Esophagus muscularis mucosa (tissue), 4 donors: ENCODE data around the gene KRT34. TPM values are rescaled to one million over a fixed set of nuclear protein-coding genes. Genes with fewer than 3 reads are reported as not detected.

Experiments used
- DNase-seq: peaks from one replicate; pipeline ENCODE4 v3.0.0-alpha.2; 2017; ENCODE audit errors: extremely low spot score
- H3K27ac ChIP-seq, 4 donors: fragments of 200-600 bp; sonication (generic); replicated peaks in 1 of 4; 1 replicate in 3 of 4; 2 replicates in 1 of 4; pipeline ENCODE4 v1.5.1; 2016 to 2019; ENCODE audit warnings: mild to moderate bottlenecking in 1 of 4
- H3K27me3 ChIP-seq, 4 donors: fragments of 200-600 bp; sonication (generic); one replicate each; pipeline versions ENCODE4 v1.5.1 to v1.6.0; 2016 to 2019
- H3K36me3 ChIP-seq, 4 donors: fragments of 200-600 bp; sonication (generic); one replicate each; pipeline ENCODE4 v1.5.1; 2016 to 2019
- H3K4me1 ChIP-seq, 4 donors: fragments of 200-600 bp; sonication (generic); one replicate each; pipeline ENCODE4 v1.5.1; 2016 to 2019
- H3K4me3 ChIP-seq, 4 donors: fragments of 200-600 bp; sonication (generic); 1 replicate in 2 of 4; 2 replicates in 2 of 4; pipeline ENCODE4 v1.5.1; 2016 to 2019; ENCODE audit warnings: mild to moderate bottlenecking in 4 of 4, moderate library complexity in 1 of 4
- H3K9me3 ChIP-seq, 4 donors: fragments of 200-600 bp; sonication (generic); 1 replicate in 3 of 4; 2 replicates in 1 of 4; pipeline ENCODE4 v1.5.1; 2016 to 2019
- CTCF ChIP-seq, 3 experiments: fragments of 200-600 bp in 2 of 3; fragments of 450-650 bp in 1 of 3; sonication (generic) in 2 of 3; IDR thresholded peaks; one replicate each; pipeline ENCODE4 v1.5.1; 2017 to 2019; ENCODE audit warnings: antibody characterized with exemption in 3 of 3, mild to moderate bottlenecking in 2 of 3, moderate library complexity in 1 of 3
- EP300 ChIP-seq: sonication (generic); formaldehyde crosslinking; IDR thresholded peaks from one replicate; pipeline ENCODE4 v1.6.1; 2017; ENCODE audit warnings: antibody characterized with exemption
- POLR2A ChIP-seq: fragments of 450-650 bp; IDR thresholded peaks from one replicate; pipeline ENCODE4 v1.6.1; 2017; ENCODE audit warnings: antibody characterized with exemption, moderate library complexity, mild to moderate bottlenecking, low read depth
- POLR2AphosphoS5 ChIP-seq, 2 donors: sonication (generic); formaldehyde crosslinking; IDR thresholded peaks; one replicate each; pipeline ENCODE4 v1.6.1; 2017; ENCODE audit warnings: antibody characterized with exemption in 2 of 2
- WGBS: methylation state at CpG from one replicate; pipeline ENCODE4 v1.1.5; 2018; 5-methylcytosine and 5-hydroxymethylcytosine counted together
- intact Hi-C: fragments of 100-400 bp; cut with DNase I; formaldehyde crosslinking; loops from one replicate; pipeline ENCODE4 v1.15.1; 2023
- total RNA-seq, 4 donors: library from RNA; depleted of rRNA; stranded (reverse); fragments of >200 nt; gene quantifications; one replicate each; pipeline versions ENCODE4 v1.1.0 to v1.2.1, GENCODE V29; 2016

KRT34 gene
- total RNA-seq, 4 donors from 2014 or later: not detected

GRCh38 chr17:41417576-41418015 is 35.5 kb upstream of the KRT34 start:
- no peak for TF ChIP-seq POLR2A
- TF ChIP-seq POLR2AphosphoS5 (IDR thresholded peaks at IDR 0.05): no peak
- intact Hi-C loops: no loop called here
- H3K9me3 ChIP-seq: no peaks in the 10 kb centered on the region
- H3K27me3 ChIP-seq: no peaks in the 10 kb centered on the region
- peaks cover 0 to 35% (median 29%) of the 10 kb centered on the region in 4 donors for H3K4me1 ChIP-seq
- DNase-seq: no peak
- no peak overlapping the region for H3K4me3 ChIP-seq
- H3K36me3 ChIP-seq: no peaks in the 10 kb centered on the region
- no peak overlapping the region for H3K27ac ChIP-seq
- 58% methylated on average over 4 of the region's 4 CpGs for WGBS

GRCh38 chr17:41417127-41417526 is 35.0 kb upstream of the KRT34 start:
- no peak overlapping the region for H3K27ac ChIP-seq
- H3K27me3 ChIP-seq: no peaks in the 10 kb centered on the region
- WGBS: 96% methylated on average over 6 of the region's 6 CpGs
- H3K4me1 ChIP-seq: peaks cover 0 to 35% (median 29%) of the 10 kb centered on the region in 4 donors
- TF ChIP-seq CTCF (IDR thresholded peaks at IDR 0.05) (no peak), POLR2A (no peak), POLR2AphosphoS5 (IDR thresholded peaks at IDR 0.05) (no peak), EP300 (no peak)
- intact Hi-C loops: no loop called here
- H3K4me3 ChIP-seq: no peak overlapping the region
- H3K36me3 ChIP-seq: no peaks in the 10 kb centered on the region
- no peaks in the 10 kb centered on the region for H3K9me3 ChIP-seq
- DNase-seq: no peak

- H3K27me3 ChIP-seq: no peaks in the 10 kb centered on the region
- intact Hi-C loops: no loop called here
- H3K27ac ChIP-seq: peak overlapping the region in 2 of 4 donors; percentile 2 to 22
- peaks cover 0 to 35% (median 29%) of the 10 kb centered on the region in 4 donors for H3K4me1 ChIP-seq
- TF ChIP-seq POLR2A (no peak), POLR2AphosphoS5 (IDR thresholded peaks at IDR 0.05) (no peak), CTCF (IDR thresholded peaks at IDR 0.05) (no peak), EP300 (no peak)
- no peaks in the 10 kb centered on the region for H3K9me3 ChIP-seq
- DNase-seq: no peak
- no peaks in the 10 kb centered on the region for H3K36me3 ChIP-seq
- WGBS: 59% methylated on average over 5 of the region's 5 CpGs
- H3K4me3 ChIP-seq: no peak overlapping the region
These were observed 34.4 kb upstream of the KRT34 start for GRCh38 chr17:41416479-41416878.

- no peaks in the 10 kb centered on the region for H3K9me3 ChIP-seq
- H3K4me3 ChIP-seq: no peak overlapping the region
- WGBS: 65% methylated on average over 3 of the region's 3 CpGs
- intact Hi-C loops: no loop called here
- TF ChIP-seq POLR2A (no peak), POLR2AphosphoS5 (IDR thresholded peaks at IDR 0.05) (peak in 1 of 2 donors; percentile 13)
- H3K4me1 ChIP-seq: peaks cover 0 to 35% (median 29%) of the 10 kb centered on the region in 4 donors
- H3K36me3 ChIP-seq: no peaks in the 10 kb centered on the region
- DNase-seq: no peak
- no peaks in the 10 kb centered on the region for H3K27me3 ChIP-seq
- H3K27ac ChIP-seq: peak overlapping the region in 2 of 4 donors; percentile 2 to 22
These were observed 33.8 kb upstream of the KRT34 start for GRCh38 chr17:41415833-41416335.

- no peaks in the 10 kb centered on the region for H3K9me3 ChIP-seq
- H3K36me3 ChIP-seq: no peaks in the 10 kb centered on the region
- intact Hi-C loops: no loop called here
- no peak overlapping the region for H3K27ac ChIP-seq
- H3K27me3 ChIP-seq: no peaks in the 10 kb centered on the region
- peaks cover 0 to 35% (median 29%) of the 10 kb centered on the region in 4 donors for H3K4me1 ChIP-seq
- H3K4me3 ChIP-seq: no peak overlapping the region
- 78% methylated on average over 4 of the region's 4 CpGs for WGBS
- no peak for DNase-seq
- TF ChIP-seq POLR2AphosphoS5 (IDR thresholded peaks at IDR 0.05) (no peak), POLR2A (no peak), EP300 (no peak), CTCF (IDR thresholded peaks at IDR 0.05) (no peak)
These were observed 33.3 kb upstream of the KRT34 start for GRCh38 chr17:41415411-41415810.

GRCh38 chr17:41413982-41414381 is 31.9 kb upstream of the KRT34 start:
- no peaks in the 10 kb centered on the region for H3K9me3 ChIP-seq

More at GRCh38 chr17:41413982-41414381, 31.9 kb upstream of the KRT34 start:
- TF ChIP-seq POLR2A (no peak), EP300 (no peak), POLR2AphosphoS5 (IDR thresholded peaks at IDR 0.05) (no peak), CTCF (IDR thresholded peaks at IDR 0.05) (no peak)
- Histone ChIP-seq H3K4me1 (peaks cover 0 to 27% (median 23%) of the 10 kb centered on the region in 4 donors), H3K27me3 (no peaks in the 10 kb centered on the region), H3K36me3 (no peaks in the 10 kb centered on the region), H3K4me3 (no peak overlapping the region), H3K27ac (no peak overlapping the region)
- WGBS: 85% methylated on average over 2 of the region's 2 CpGs
- intact Hi-C loops: no loop called here
- DNase-seq: no peak
